Measurements from ENCODE around the gene MAP4K4.
A peak's percentile ranks its signal among the peaks of the same experiment; 100 is the strongest.

DNA sequence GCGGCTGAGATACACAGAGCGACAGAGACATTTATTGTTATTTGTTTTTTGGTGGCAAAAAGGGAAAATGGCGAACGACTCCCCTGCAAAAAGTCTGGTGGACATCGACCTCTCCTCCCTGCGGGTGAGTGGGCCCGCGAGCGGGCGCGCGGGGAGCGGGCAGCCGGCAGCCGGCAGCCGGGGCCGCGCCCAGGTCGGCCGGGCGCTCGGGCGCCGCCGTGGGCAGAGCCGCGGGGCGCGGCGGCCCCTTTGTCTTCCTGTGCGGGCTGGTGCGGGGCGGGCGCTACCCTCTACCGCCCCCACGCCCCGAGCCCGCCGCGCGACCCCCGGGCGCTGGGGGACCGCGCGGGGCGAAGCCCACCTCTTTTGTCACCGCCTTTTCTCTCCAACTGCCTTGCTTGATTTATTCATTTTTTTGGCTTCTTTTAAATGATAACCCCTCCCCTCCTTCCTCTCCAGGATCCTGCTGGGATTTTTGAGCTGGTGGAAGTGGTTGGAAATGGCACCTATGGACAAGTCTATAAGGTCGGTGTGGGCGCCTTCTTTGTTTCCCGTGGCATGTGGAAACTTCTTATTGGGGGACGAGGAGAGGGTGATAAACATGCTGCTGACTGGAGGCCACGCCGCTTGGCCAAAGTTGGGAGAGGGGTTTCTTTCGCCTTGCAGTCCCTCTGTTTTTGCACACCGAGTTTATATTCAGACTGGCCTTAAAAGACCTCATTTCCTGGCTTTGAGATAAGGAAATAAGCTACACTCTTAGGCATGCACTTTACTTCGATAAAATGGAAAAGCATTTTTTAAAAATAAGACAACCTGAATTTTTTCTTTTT lies 722 bp downstream of the MAP4K4 start:
- TF ChIP-seq, protein P1, sequence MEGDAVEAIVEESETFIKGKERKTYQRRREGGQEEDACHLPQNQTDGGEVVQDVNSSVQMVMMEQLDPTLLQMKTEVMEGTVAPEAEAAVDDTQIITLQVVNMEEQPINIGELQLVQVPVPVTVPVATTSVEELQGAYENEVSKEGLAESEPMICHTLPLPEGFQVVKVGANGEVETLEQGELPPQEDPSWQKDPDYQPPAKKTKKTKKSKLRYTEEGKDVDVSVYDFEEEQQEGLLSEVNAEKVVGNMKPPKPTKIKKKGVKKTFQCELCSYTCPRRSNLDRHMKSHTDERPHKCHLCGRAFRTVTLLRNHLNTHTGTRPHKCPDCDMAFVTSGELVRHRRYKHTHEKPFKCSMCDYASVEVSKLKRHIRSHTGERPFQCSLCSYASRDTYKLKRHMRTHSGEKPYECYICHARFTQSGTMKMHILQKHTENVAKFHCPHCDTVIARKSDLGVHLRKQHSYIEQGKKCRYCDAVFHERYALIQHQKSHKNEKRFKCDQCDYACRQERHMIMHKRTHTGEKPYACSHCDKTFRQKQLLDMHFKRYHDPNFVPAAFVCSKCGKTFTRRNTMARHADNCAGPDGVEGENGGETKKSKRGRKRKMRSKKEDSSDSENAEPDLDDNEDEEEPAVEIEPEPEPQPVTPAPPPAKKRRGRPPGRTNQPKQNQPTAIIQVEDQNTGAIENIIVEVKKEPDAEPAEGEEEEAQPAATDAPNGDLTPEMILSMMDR (IDR thresholded peaks at IDR 0.05; ENCODE audit: borderline replicate concordance, extremely low read depth, low read length, poor library complexity, severe bottlenecking), result peak; percentile 16
- TF ChIP-seq EZH2 (IDR thresholded peaks at IDR 0.05; ENCODE audit: borderline replicate concordance, low read depth, low read length, severe bottlenecking), result no peak

Measured in DND-41 (cell line).